Measurements from ENCODE around the gene CD46. TPM values are rescaled to one million over a fixed set of nuclear protein-coding genes. Genes with fewer than 3 reads are reported as not detected.
"Not testable (repeated sequence)": the region's sequence is repeated elsewhere in the genome, so short reads cannot be mapped to it uniquely, and the experiment has no call there.

The CD46 gene
- total RNA-seq, 1 donor, result 120 TPM

DNA sequence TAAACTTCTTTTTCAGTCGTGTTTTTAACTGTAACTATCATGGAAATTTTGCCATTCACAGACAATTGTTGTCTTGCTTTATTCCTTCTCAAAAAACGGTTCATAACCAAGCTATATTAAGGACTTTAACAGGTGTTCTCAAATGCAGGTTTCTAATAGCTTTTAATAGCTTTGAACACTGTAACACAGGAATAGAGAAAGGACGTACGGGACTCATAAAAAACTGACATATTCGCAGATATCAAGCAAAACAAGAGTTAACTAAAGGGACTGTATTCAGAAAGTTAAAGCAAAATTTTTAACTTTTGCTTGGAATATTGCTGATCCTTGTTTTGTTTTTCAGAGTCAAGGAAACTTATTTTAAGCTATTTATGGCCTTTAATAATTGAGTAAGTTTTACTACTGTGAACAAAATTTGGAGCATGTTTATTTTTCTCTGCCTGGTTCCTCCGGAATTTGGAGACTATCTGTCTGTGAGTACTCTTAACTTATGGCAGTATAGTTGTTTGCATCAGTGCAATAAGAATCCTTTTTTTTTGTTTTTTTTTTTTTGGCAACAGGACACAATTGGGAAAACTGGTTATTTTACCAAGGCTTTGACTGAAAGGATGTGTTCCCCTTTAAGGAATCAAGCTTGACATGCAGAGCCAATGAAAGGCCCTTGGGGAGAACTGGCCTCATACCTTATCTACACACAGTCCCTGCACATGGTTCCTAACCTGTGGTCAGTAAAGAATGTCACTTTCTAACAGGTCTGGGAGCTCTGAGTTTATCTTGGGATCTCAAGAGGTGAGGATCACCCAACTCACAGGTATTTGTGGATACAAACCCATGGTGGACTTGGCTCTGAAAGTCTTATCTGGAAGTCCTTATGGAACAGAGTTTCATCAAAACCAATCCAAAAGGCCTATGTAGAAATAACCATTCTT is 5.8 kb upstream of the CD46 start:
- Histone ChIP-seq H3K4me3 (ENCODE audit: low read length) (no peak overlapping the region), H3K27me3 (ENCODE audit: insufficient read depth, low read length) (no peaks in the 10 kb centered on the region), H3K9me3 (ENCODE audit: low read depth, low read length) (no peaks in the 10 kb centered on the region), H3K4me1 (ENCODE audit: insufficient read depth, low read length) (peaks cover 10% of the 10 kb centered on the region)

DNA sequence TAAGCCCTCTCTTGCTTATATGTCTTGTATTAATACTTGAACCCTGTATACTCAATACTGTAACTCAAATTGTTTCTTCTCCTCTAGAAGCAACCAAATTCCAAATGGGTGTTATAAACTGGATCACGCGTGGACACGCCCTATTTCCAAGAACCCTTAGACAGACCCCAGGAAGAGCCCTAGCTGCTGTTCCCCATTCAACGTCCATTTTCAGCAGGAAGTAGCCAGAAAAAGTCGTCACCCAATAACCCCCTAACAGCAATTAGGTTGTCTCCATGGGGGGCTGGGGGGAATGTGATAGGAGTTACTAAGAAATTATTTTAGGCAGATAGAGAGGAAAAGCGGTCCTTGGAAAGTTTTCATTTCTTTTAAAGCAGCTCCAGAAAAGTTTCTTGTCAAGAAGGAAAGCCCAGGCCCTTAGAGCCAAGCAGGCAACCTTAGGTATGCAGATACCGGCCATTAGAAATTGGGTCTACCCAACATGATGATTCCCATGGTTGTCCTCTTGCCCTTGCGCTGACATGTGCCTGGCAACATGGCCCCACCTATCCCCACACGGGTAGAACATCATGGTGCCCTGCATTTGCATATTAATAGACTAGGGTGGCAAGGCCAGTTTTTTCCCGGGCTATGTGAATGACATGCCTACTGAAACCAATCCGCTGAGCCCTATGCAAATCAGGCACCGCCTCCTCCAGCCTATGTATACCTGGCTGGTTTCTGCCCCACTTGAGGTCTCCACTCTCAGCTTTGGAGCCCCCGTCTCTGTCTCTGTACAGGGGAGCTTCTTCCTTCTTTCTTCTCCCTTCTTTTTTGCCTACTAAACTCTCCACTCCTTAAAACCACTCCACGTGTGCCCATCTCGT is 4.0 kb upstream of the CD46 start:
- peaks cover 14% of the 10 kb centered on the region for H3K4me1 ChIP-seq (ENCODE audit: insufficient read depth, low read length)
- H3K4me3 ChIP-seq (ENCODE audit: low read length), result no peak overlapping the region
- no peaks in the 10 kb centered on the region for H3K27me3 ChIP-seq (ENCODE audit: insufficient read depth, low read length)
- no peaks in the 10 kb centered on the region for H3K9me3 ChIP-seq (ENCODE audit: low read depth, low read length)

DNA sequence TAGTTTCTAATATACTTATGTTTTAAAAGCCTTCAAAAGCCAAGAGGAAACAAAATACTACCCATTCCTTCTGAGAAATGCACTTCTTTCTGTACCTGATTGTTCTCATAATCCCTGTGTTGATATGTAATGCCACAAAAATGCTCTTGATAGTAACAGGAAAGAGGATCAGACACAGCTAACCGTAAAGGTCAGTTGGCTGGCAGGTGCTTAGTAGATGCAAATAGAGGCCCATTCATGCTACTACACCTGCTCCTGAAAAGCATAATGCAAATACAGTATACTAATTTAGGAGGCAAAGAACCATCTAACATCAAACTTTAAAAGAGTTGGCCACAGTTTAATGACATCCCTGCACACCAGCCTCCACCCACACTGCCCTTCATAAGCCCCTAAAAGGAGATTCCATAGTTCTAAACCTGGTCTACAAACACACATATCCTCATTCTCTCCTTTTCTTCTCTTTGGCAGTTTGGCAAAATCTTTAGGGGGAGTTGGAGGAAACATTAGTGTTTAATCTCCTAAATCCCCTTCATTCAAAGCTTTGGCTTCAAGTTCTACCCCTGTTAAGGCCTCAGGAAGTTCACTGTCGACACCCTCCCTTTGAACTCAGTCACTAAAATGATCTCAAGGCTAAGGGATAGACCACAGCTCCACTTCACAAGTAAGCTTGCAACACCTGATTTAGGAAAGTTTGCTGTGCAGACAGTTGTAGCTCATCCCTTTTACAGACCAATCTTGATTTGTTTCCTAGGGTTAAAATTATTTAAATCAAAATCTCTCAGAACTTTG is 2.9 kb upstream of the CD46 start:
- H3K9me3 ChIP-seq (ENCODE audit: low read depth, low read length), result no peaks in the 10 kb centered on the region
- H3K4me3 ChIP-seq (ENCODE audit: low read length), result no peak overlapping the region
- peaks cover 24% of the 10 kb centered on the region for H3K4me1 ChIP-seq (ENCODE audit: insufficient read depth, low read length)
- H3K27me3 ChIP-seq (ENCODE audit: insufficient read depth, low read length), result no peaks in the 10 kb centered on the region

DNA sequence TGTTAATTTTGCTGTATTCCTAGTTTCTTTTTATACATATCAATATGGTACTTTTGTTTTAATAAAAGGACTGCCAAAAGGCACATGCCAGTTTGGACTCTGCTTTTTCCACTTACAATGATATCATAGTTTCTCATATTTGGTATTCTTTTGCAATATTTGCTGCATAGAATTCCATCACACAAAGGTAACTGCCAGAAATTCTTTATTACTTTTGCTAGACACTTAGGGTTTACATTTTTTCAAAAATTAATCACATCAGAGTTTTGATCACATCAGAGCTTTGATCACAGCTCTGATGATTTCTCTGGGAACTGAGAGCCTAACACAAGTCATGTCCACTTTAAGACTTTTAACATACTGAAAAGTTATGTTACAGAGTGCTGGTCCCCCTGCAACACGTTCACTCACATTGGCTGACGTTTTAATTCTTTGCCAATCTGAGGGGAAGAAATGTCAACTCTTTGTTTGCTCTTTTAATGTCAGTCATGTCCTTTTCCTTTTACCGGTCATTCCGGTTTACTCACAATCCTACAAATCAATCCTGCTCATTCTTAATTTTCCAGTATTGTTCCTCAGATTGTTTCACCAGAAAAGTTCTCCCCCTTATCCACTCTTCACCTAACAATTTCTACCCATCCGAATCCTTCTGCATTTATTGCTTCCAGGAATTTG is 1.1 kb upstream of the CD46 start:
- Histone ChIP-seq H3K9me3 (ENCODE audit: low read depth, low read length) (no peaks in the 10 kb centered on the region), H3K4me3 (ENCODE audit: low read length) (peak overlapping the region; percentile 68), H3K4me1 (ENCODE audit: insufficient read depth, low read length) (peaks cover 42% of the 10 kb centered on the region), H3K27me3 (ENCODE audit: insufficient read depth, low read length) (no peaks in the 10 kb centered on the region)

DNA sequence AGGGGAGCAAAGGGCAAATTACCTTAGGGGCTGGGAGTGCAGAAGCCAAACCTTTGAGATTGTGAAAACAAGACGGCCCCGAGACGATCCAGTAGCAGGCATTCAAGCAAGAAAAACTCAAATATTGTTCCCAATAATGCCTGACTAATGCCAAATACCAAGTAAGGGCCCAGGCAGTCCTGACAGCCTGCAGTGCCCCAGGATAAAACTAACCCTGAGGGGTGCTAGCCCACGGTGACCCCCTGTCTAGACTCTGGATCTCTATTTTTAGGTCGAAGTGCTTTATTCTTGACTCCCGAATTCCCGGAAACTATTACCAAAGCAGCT is 428 bp upstream of the CD46 start:
- not testable (repeated sequence) for H3K27me3 ChIP-seq (ENCODE audit: insufficient read depth, low read length); H3K9me3 ChIP-seq (ENCODE audit: low read depth, low read length)
- peak overlapping the region; percentile 68 for H3K4me3 ChIP-seq (ENCODE audit: low read length)
- peaks cover 48% of the 10 kb centered on the region for H3K4me1 ChIP-seq (ENCODE audit: insufficient read depth, low read length)

DNA sequence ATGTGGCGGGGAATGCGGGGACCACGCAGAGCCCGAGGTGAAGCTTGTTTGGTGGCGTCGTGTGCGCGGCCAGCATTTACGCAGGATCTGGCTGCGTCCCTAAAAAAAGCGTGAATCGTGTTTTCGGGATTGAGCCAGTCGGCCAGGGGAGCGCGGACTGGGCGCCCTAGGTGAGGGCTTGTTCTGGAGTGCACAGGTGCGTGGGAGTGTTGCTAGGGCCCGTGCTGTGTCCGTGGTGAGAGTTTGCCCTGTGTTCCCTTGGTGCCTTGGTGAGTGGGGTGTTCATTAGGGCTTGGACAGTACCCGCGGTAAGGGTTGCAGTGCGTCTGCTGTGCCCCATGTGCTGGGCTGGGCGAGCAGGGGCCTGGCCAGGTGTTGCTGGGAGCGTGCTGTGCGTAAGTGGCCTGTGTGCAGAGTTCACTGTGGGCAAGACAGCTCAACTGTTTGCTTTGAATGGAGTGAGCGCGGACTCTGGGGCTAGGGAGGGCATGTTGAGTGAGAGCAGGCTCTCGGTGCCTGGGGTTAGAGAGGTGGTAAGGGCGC is 673 bp downstream of the CD46 start:
- Histone ChIP-seq H3K9me3 (ENCODE audit: low read depth, low read length) (no peaks in the 10 kb centered on the region), H3K4me1 (ENCODE audit: insufficient read depth, low read length) (peaks cover 48% of the 10 kb centered on the region), H3K4me3 (ENCODE audit: low read length) (peak overlapping the region; percentile 68), H3K27me3 (ENCODE audit: insufficient read depth, low read length) (no peaks in the 10 kb centered on the region)

DNA sequence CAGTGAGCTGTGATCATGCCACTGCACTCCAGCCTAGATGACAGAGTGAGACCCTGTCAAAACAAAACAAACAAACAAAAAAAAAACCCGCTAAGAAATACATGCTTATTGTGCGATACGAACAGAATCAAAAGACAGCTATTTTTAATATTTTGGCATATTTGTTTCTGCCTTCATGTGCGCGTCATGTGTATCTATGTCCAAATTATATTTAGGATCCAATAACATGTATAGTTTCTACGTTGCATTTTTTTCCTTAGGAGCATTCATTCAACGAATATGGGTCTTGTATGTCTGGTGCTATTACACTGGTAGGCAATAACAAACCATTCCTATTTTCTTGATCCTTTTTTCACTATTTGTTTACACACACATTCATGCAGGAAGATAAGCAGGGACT is 1.8 kb downstream of the CD46 start:
- no peak overlapping the region for H3K4me3 ChIP-seq (ENCODE audit: low read length)
- H3K4me1 ChIP-seq (ENCODE audit: insufficient read depth, low read length), result peaks cover 48% of the 10 kb centered on the region
- H3K9me3 ChIP-seq (ENCODE audit: low read depth, low read length), result no peaks in the 10 kb centered on the region
- no peaks in the 10 kb centered on the region for H3K27me3 ChIP-seq (ENCODE audit: insufficient read depth, low read length)

DNA sequence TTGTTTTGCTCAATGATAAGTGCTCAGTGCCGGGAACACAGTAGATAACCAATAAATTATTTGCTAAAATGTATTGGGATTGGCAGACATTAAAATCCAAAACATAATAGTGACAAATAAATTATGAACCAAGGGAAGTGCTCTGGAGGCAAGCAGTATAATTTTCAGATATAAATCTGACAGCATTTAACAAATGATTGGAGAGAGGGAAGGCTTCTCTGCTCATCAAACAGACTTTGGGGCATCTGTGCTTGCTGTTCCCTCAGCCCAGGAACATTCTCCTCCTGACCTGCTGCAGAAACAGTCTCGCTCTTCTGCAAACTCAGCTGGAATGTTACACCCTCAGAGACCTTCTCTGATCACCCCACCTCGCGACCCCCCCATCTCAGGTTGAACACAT is 2.2 kb downstream of the CD46 start:
- Histone ChIP-seq H3K4me3 (ENCODE audit: low read length) (no peak overlapping the region), H3K4me1 (ENCODE audit: insufficient read depth, low read length) (peaks cover 48% of the 10 kb centered on the region), H3K27me3 (ENCODE audit: insufficient read depth, low read length) (no peaks in the 10 kb centered on the region), H3K9me3 (ENCODE audit: low read depth, low read length) (no peaks in the 10 kb centered on the region)

DNA sequence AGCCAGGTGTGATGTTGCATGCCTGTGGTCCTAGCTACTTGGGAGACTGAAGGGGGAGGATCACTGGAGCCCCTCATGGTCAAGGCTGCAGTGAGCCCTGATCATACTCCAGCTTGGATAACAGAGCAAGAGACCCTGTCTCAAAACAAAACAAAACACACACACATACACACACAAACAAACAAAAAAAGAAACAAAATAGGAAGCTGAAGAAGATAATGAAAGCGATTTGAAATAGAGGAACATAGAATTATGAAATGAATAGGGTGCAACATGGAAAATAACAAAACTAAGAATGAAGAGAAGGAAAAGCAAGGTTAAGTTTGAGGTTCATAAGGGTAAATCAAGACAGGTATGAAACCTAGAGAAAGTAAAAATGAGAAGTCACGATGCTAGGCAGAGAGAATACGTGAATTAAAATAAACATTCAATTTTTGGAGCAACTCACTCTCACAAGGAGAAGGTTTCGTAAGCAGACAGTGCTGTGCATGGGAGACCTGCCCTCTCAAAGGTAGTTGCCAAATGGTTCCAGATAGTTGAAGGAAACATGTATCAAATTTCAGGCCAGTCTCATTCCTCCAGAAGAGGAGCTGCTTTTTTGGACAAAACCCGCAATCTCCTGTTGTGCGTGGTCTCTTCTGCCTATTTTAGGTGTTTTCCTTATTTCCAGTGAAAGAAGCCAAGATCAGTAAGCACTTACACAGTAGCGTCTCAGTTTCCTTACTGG is 3.3 kb downstream of the CD46 start:
- H3K27me3 ChIP-seq (ENCODE audit: insufficient read depth, low read length), result no peaks in the 10 kb centered on the region
- H3K4me3 ChIP-seq (ENCODE audit: low read length), result no peak overlapping the region
- no peaks in the 10 kb centered on the region for H3K9me3 ChIP-seq (ENCODE audit: low read depth, low read length)
- H3K4me1 ChIP-seq (ENCODE audit: insufficient read depth, low read length), result peaks cover 48% of the 10 kb centered on the region

DNA sequence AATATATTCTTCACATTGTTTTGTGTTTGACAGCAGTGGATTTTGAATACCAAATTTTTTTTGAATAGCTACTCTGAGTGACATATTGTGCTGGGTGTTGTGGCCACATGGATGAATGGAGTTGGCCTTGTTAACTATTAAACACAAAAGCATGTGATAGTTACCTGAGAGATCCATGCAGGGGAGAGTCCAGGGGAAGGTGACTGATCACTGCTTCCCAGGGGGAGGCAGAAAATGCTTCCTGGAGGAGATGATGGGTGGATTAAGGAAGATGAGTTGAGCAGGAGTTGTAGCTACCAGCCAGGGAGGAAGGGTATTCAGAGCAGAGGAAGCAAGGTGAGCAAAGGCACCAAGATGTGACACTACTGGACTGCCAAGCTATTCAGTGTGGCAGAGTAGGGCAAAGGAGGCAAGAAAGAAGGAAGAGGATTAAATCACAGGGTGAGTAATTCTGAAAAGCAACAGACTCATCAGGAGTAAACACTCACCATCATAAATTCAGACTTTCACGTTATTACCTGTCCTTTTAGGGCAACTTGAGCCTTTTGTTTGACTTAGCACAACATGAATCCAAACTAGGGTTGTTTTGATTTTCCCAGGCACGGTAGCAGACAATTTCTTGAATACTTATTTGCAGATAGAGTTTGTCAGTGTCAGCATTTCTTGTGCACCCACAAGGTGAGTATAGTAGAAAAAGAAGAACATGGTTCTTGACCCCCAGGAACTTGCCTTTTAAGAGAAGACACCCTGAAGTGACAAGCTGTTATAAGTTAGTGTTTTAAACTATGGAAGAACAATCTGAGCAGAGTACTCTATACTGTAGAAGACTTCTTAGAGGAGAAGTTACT is 4.2 kb downstream of the CD46 start:
- Histone ChIP-seq H3K4me3 (ENCODE audit: low read length) (no peak overlapping the region), H3K4me1 (ENCODE audit: insufficient read depth, low read length) (peaks cover 43% of the 10 kb centered on the region), H3K9me3 (ENCODE audit: low read depth, low read length) (no peaks in the 10 kb centered on the region), H3K27me3 (ENCODE audit: insufficient read depth, low read length) (no peaks in the 10 kb centered on the region)

DNA sequence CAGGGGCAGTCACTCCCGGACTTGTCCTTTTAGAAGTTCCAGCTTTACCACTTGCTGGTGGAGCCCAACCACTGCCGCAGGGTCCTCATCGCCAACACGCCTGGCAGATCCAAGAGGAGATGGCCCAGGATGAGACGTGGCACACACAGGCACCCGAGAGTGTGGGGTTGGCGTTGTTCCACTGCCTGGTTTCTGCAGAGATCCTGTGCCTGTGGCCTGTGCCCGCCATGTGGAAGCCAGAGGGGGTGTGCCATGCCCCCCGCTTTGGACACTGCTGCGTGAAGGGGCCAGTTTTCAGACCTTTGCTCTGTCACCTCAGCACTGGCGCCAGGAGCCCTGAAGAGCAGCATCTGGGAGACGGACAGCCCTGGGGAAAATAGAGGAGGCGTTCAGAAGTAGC is 10.8 kb downstream of the CD46 start:
- H3K9me3 ChIP-seq (ENCODE audit: low read depth, low read length), result no peaks in the 10 kb centered on the region
- no peaks in the 10 kb centered on the region for H3K27me3 ChIP-seq (ENCODE audit: insufficient read depth, low read length)
- no peaks in the 10 kb centered on the region for H3K4me1 ChIP-seq (ENCODE audit: insufficient read depth, low read length)
- H3K4me3 ChIP-seq (ENCODE audit: low read length), result no peak overlapping the region

DNA sequence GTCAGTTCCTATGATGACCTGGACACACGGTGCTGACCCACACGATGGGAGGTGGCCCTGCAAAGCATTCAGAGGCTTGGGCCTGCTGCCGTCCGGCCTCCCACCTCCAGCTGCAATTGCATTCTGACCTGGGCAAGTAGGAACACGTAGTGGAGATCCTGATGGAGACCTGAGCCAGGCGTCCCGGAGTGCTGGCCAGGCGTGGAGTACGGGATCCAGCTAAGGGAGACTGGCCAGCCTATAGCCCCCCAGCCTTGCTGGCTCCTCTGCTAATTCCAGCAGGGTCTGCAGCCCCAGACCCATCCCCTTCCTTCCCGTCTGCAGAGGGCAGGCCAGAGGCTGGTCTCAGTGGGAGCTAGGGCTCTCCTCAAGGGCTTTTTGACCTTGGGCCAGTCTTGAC is 11.2 kb downstream of the CD46 start:
- H3K4me1 ChIP-seq (ENCODE audit: insufficient read depth, low read length), result no peaks in the 10 kb centered on the region
- no peaks in the 10 kb centered on the region for H3K9me3 ChIP-seq (ENCODE audit: low read depth, low read length)
- no peaks in the 10 kb centered on the region for H3K27me3 ChIP-seq (ENCODE audit: insufficient read depth, low read length)
- H3K4me3 ChIP-seq (ENCODE audit: low read length), result no peak overlapping the region

DNA sequence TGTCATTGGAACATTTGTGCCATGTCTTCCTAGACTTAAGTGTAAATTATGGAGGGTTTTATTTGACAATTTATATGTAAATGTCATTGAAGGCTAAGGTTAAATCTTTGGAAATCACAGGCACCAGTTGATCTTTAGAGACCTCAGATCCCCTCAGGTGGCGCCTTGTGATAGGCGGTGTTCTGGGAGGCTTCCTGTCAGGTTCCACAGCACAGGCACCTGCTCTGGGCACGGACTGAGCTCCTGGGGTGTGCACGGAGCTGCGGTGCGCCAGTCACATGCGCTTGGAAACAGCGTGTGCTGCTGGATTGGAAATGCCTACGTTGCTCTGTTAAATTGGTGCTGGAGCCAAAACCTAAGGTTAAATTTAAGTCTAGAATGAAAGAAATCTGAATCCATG is 12.1 kb downstream of the CD46 start:
- H3K4me3 ChIP-seq (ENCODE audit: low read length), result no peak overlapping the region
- H3K27me3 ChIP-seq (ENCODE audit: insufficient read depth, low read length), result no peaks in the 10 kb centered on the region
- H3K9me3 ChIP-seq (ENCODE audit: low read depth, low read length), result no peaks in the 10 kb centered on the region
- no peaks in the 10 kb centered on the region for H3K4me1 ChIP-seq (ENCODE audit: insufficient read depth, low read length)

Data from mononuclear cell (primary cell).